ENCODE data around the gene AFAP1L1.

GRCh38 chr5:149376104-149376503, 104.4 kb downstream of the AFAP1L1 start:
- TF ChIP-seq CTCF (IDR thresholded peaks at IDR 0.05) (no peak), POLR2AphosphoS5 (IDR thresholded peaks at IDR 0.05) (no peak), POLR2A (IDR thresholded peaks at IDR 0.05) (no peak)
